LNCAP (cell line): Measurements from ENCODE around the gene CST3.

ENCODE experiments used
- TF ChIP-seq, protein P1 (sequence below): fragments of 450-650 bp; IDR thresholded peaks from 2 replicates; pipeline ENCODE4 v1.5.1; 2017; ENCODE audit warnings: mild to moderate bottlenecking

CST3 gene

GRCh38 chr20:23626040-23626620 lies 11.6 kb downstream of the CST3 start:
- TF ChIP-seq, protein P1, sequence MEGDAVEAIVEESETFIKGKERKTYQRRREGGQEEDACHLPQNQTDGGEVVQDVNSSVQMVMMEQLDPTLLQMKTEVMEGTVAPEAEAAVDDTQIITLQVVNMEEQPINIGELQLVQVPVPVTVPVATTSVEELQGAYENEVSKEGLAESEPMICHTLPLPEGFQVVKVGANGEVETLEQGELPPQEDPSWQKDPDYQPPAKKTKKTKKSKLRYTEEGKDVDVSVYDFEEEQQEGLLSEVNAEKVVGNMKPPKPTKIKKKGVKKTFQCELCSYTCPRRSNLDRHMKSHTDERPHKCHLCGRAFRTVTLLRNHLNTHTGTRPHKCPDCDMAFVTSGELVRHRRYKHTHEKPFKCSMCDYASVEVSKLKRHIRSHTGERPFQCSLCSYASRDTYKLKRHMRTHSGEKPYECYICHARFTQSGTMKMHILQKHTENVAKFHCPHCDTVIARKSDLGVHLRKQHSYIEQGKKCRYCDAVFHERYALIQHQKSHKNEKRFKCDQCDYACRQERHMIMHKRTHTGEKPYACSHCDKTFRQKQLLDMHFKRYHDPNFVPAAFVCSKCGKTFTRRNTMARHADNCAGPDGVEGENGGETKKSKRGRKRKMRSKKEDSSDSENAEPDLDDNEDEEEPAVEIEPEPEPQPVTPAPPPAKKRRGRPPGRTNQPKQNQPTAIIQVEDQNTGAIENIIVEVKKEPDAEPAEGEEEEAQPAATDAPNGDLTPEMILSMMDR = no peak

GRCh38 chr20:23625236-23625964 lies 12.4 kb downstream of the CST3 start:
- TF ChIP-seq, protein P1 = no peak

DNA sequence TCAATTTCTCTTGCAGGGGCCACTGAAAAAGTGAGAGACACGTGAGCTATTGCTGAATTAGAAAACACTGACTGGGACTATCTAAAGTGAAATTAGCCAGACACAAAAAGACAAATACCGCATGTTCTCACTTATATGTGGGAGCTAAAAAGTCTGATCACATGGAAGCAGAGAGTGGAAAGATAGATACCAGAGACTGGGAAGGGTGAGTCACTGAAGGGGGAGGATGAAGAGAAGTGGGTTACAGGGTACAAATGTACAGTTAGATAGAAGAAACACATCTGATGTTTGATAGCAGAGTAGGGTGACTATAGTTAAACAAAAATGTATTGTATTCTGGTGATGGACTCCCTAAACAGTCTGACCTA lies 13.4 kb downstream of the CST3 start:
- TF ChIP-seq, protein P1 = no peak

- TF ChIP-seq, protein P1 = no peak
Measured at GRCh38 chr20:23623666-23624323, 14.0 kb downstream of the CST3 start.

DNA sequence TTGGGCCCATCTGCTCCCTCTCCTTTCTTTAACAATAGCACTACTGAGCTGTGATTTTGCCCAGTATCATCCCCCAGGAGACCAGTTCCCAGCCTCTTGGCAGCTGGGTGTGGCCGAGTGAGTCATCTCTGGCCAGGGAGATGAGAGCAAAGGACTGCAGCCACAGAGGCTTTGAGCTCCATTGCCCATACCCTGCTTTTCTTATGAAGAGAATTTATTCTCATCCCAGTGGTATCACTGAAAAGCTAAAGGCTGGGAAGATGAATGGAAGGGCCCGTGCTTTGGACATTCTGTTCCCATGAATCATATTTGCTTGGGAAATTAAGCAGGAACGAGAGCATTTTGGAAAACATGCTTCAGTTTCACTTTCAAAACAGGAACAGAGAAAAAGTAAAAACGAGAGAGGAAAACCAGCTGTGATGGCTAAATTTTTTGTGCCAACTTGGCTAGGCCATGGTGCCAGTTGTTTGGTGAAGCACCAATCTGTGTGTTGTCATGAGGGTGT lies 14.9 kb downstream of the CST3 start:
- TF ChIP-seq, protein P1 = no peak

DNA sequence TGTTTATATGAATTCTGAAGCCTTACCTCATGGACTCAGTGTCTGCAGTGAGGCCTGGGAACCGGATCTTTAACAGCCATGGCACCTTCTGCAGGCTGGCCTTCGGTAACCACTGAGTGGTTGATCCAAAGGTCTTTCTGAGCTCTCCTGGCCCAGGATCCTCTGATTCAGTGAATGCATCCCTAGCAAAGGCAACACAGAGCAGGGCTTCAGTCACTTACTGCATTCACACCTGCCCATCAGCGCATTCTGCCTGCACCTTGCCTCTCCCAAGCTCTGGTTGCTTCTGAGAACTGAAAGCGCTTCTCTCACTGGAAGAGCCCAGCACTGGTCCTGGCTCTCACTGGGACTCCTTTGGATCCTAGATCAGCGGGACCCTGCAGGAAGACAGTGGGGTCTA lies 23.6 kb downstream of the CST3 start:
- TF ChIP-seq, protein P1 = no peak

GRCh38 chr20:23613676-23614075 lies 24.1 kb downstream of the CST3 start:
- TF ChIP-seq, protein P1 = no peak
